Islet precursor cell (in vitro differentiated cells): Measurements from ENCODE around the gene ONECUT2.
A peak's percentile ranks its signal among the peaks of the same experiment; 100 is the strongest.

ENCODE experiments used
- DNase-seq: peaks from one replicate; pipeline ENCODE4 v3.0.0-alpha.2; 2018

The ONECUT2 gene

GRCh38 chr18:57533006-57533867 is 98.1 kb downstream of the ONECUT2 start:
- DNase-seq = peak; percentile 62

GRCh38 chr18:57533868-57534510 is 98.8 kb downstream of the ONECUT2 start:
- no peak for DNase-seq

- no peak for DNase-seq
These were observed 99.3 kb downstream of the ONECUT2 start for GRCh38 chr18:57534511-57534909.

GRCh38 chr18:57538614-57539013 is 103.4 kb downstream of the ONECUT2 start:
- no peak for DNase-seq

GRCh38 chr18:57539702-57540101 is 104.5 kb downstream of the ONECUT2 start:
- no peak for DNase-seq
